ENCODE measurements around the gene RPN2. TPM values are rescaled to one million over a fixed set of nuclear protein-coding genes. Genes with fewer than 3 reads are reported as not detected.

The RPN2 gene
- total RNA-seq, 1 donor: 218 TPM

DNA sequence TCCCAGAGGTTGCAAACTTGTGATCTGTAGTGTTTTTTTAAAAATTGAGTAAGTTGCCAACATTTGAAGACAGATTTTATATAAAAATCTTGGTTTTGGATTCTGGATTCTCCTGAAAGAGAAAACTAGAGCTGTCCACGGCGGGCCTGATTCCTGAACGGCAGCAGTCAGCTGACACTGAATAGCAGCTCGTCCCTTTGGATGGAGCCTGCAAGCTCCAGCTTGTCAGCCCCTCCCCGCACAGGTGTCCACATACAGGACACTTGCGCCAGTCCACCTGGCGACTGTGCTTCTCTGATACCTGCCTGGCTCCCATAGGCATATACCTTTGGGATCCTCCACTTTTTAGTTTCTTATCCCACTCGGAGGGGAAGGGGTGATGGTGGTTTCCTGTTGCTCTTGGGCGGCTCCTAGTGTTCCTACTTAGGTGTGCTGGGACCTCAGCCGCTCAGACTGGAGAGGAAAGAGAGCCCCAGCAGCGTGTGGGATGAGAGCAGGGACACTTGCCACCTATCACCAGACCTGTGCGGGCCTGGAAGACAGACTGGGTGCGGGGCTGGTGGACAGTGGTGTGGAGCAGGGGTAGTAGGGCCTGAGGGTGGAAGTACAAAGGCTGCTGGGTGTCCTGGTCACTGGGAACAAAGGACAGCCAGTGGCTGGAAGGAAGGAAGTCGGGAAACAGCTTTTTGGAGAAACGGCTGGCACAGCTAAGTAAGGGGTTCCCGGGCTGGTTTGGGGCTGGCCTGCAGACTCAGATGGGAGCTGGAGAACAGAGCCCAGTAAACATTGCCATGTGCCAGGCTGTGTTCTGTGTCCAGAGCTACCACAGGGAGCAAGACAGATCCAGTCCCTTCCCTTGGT lies 64.2 kb downstream of the RPN2 start:
- DNase-seq (ENCODE audit: low read depth): no peak
- TF ChIP-seq, protein P1, sequence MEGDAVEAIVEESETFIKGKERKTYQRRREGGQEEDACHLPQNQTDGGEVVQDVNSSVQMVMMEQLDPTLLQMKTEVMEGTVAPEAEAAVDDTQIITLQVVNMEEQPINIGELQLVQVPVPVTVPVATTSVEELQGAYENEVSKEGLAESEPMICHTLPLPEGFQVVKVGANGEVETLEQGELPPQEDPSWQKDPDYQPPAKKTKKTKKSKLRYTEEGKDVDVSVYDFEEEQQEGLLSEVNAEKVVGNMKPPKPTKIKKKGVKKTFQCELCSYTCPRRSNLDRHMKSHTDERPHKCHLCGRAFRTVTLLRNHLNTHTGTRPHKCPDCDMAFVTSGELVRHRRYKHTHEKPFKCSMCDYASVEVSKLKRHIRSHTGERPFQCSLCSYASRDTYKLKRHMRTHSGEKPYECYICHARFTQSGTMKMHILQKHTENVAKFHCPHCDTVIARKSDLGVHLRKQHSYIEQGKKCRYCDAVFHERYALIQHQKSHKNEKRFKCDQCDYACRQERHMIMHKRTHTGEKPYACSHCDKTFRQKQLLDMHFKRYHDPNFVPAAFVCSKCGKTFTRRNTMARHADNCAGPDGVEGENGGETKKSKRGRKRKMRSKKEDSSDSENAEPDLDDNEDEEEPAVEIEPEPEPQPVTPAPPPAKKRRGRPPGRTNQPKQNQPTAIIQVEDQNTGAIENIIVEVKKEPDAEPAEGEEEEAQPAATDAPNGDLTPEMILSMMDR (IDR thresholded peaks at IDR 0.05; ENCODE audit: insufficient read depth, low read depth, low read length): peak; percentile 17
- no peak overlapping the region for H3K4me3 ChIP-seq (ENCODE audit: low read depth, low read length)

DNA sequence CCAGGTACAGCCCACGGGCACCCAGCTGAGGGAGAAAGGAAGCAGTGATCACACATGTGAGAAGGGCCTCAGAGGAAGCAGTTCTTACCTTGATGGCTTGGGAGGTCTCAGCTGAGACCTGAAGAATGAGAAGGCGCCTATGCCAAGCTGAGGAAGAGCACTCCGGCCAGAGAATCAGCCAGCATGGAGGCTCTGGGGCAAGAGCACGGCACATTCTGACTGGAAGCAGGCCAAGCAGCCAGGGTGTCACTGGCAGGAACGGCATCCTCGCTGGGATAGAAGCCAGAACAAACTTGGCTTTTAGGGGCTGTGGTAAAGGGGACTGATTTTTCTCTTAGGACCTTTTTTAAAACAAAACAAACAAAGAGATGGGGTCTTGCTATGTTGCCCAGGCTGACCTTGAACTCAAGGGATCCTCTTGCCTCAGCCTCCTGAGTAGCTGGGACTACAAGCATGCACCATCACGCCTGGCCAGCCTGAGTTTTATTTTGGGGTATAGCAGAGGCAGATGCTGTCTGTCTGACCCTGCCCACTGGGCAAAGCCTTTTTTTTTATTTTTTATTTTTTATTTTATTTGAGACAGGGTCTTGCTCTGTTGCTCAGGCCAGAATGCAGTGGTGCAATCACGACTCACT lies 64.9 kb downstream of the RPN2 start:
- no peak overlapping the region for H3K4me3 ChIP-seq (ENCODE audit: low read depth, low read length)
- no peak for DNase-seq (ENCODE audit: low read depth)
- TF ChIP-seq, protein P1 (IDR thresholded peaks at IDR 0.05; ENCODE audit: insufficient read depth, low read depth, low read length): no peak

DNA sequence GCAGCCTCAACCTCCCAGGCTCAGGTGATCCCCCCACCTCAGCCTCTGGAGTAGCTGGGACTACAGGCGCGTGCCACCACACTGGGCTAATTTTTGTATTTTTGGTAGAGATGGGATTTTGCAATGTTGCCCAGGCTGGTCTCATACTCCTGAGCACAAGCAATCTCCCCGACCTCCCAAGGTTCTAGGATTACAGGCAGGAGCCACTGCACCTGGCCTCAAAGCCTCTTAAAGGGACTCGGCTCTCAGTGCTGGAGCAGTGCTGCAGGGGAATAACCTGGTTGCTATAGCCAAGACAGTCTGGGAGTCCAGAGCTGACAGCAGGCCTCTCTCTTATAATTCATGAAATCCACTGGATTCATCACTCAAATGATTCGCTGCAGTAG lies 65.4 kb downstream of the RPN2 start:
- DNase-seq (ENCODE audit: low read depth): no peak
- TF ChIP-seq, protein P1 (IDR thresholded peaks at IDR 0.05; ENCODE audit: insufficient read depth, low read depth, low read length): no peak
- no peak overlapping the region for H3K4me3 ChIP-seq (ENCODE audit: low read depth, low read length)

DNA sequence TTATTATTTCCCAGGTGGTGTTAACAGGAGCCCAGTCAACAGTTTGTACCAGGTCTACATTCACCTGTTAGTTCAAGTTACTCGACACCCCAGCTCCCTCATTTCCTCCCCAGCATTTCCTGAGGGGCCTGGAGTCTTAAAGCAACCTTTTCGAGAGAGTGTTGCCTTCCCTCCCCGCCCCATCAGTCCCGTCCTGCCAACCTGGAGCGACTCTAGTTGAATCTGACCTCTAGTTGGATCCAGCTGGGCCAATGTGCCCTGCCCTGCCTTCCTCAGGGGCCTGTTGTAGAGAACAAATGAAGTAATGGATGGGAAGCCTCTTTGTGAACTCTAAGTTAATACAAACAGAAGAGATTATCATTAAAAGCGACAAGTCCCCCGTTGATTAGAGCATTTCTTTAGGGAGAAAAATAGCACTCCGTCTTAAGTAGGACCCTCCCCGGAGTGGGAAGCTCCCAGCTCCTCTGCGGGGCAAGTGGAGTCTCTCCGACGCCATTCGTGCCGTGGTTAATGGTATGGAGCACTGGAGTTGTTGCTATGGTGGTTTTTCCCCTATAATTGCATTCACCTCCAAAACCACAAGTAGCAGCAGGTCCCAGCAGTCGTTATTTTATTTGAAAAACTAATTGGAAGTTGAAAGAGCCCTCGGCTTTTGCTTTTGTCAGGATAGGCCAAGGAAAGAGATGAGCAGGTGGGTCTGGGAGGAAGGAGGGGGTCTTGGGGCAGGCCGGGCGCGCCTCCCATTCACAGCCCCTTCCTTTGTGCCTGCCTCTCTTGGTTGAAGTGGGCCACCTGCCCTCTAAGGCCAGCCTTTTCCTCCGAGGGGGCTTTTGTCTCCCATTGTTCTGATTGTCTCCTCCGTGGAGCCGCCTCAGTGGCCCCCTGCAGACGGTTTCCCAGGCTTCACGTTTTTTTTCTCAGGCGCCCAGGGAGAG lies 66.4 kb downstream of the RPN2 start:
- TF ChIP-seq, protein P1 (IDR thresholded peaks at IDR 0.05; ENCODE audit: insufficient read depth, low read depth, low read length): no peak
- DNase-seq (ENCODE audit: low read depth): no peak
- H3K4me3 ChIP-seq (ENCODE audit: low read depth, low read length): no peak overlapping the region

DNA sequence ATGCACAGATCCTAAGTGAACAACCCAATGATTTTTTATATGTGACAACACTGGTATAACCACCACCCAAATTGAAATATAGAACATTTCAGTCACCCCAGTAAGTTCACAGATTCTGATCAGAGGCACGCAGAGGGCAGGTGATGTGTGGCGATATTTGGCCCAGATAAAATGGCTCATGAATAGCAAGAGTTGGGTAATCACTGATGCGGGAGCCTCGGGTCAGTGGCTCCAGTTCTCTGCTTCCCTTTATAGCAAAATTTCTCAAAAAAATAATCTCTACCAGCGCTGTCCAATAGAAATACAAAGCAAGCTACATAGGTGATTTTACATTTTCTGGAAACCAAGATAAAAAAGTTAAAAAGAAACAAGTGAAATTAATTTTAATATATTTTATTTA lies 67.6 kb downstream of the RPN2 start:
- TF ChIP-seq, protein P1 (IDR thresholded peaks at IDR 0.05; ENCODE audit: insufficient read depth, low read depth, low read length): no peak
- no peak overlapping the region for H3K4me3 ChIP-seq (ENCODE audit: low read depth, low read length)
- DNase-seq (ENCODE audit: low read depth): no peak

DNA sequence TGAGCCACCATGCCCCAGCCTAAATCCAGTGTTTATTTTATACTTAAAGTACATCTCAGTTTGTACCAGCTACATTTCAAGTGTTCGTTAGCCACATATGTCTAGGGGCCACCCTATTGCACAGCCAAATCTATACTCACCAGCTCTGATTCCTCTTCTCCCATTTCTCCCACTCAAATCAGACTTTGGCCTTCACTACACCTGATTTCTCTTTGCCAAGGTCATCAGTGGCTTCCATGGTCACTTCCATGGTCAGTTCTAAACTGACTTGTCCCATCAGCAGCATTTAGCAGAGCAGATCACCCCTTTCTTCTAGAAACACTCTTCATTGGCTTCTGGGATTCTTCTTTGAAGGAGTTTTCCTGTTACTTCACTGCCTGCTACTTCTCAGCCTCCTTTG lies 68.4 kb downstream of the RPN2 start:
- TF ChIP-seq, protein P1 (IDR thresholded peaks at IDR 0.05; ENCODE audit: insufficient read depth, low read depth, low read length): no peak
- DNase-seq (ENCODE audit: low read depth): peak; percentile 35
- no peak overlapping the region for H3K4me3 ChIP-seq (ENCODE audit: low read depth, low read length)
